GM18858 (cell line): ENCODE data around the gene TMEM185B.
"Not testable (repeated sequence)": the region's sequence is repeated elsewhere in the genome, so short reads cannot be mapped to it uniquely, and the experiment has no call there.

Source experiments
- ATAC-seq: cut with Tn5 transposase; IDR thresholded peaks from one replicate; pipeline ENCODE4 v1.9.1; 2021; ENCODE audit not compliant: unreplicated experiment

Gene TMEM185B

DNA sequence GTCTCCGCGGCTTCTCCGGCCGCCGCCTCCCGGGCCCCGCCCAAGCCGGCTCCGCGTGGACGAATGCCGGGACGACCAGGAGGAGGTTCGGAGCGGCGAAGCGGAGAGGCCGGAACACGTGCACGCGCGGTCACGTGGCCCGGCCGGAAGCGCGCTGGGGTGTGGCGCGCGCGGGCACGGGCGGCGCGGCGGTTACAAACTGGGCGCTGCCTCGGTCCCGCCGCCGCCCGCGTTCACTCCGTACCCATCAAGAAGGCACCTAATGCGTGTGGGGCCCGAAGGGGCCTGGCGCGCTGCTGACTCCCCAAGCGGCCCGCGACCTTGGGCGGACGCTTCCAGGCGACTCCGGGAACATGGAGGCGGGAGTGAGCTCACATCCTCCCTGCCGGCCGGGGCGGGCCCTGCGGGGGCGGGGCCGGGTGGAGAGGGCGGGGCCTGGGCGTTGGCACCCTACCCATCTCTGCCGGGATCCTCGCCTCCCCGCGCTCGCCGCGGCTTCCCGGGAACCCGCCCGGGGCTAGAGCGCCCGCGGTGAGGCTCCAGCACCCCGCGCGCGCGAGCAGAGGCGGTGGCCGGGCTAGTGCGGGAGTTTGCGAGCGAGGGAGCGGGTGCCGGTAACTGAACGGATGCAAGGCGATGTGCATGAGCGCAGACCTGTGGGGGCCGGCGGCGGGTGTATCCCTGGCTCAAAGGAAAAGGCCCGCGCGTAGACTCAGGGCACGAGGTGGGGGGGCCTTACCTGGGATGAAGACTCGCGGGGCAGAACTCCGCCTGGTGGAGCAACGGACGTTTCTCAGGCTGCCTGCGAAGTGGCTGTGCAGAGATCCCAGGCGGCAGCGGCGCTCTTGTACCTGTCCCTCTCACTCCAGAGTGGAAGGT lies at the start of gene TMEM185B:
Gene TMEM185B, minus strand, starts transcription at position 367 of the 879 bp plus-strand sequence. CDS start 424 bp downstream, outside the sequence.
- ATAC-seq: peak; percentile 71

DNA sequence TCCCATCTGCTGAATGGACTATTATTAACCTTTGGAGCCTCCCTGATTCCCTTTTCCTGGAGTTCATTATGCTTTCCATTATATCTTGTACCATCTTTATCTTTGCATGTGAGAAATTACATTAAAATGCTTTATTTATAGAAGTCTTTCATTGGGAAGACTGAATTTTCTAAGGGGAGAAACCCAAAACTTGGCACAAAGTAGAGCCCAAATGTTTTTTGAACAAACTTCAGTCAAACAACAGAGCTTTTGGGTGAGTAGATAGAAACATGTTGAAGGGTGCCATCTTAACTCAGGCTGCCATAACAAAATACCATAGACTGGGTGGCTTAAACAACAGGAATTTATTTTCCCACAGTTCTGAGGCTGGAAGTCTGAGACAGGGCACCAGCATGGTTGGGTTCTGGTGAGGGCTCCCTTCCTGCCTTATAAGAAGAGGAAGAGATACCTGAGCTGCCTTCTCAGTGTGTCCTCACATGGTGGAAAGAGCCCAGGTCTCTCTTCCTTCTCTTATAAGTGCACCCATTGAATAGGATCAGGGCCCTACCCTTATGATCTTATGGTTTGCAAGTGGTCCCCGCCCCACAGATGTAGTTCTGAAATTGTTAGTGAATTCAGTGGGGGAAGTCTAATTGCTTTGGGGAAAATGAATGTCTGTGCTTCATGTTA lies 48.6 kb upstream of the TMEM185B start:
- no peak for ATAC-seq

DNA sequence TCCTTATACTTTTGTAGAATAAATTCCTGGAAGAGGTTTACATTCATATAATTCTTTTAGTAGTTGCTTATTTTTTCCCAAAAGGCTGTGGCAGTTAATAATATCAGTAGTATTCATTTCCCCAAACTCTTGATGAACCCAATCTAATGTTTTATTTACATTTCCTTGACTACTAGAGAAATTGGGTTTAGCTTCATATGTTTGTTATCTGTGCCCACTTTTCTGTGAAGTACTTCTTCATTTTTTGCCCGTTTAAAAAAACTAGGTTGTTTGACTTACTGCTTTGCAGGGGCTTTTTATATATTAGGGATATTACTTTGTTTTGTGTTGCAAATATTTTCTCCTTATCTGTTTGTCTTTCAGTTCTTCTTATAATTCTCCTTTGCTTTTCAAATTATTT lies 46.6 kb upstream of the TMEM185B start:
- no peak for ATAC-seq

DNA sequence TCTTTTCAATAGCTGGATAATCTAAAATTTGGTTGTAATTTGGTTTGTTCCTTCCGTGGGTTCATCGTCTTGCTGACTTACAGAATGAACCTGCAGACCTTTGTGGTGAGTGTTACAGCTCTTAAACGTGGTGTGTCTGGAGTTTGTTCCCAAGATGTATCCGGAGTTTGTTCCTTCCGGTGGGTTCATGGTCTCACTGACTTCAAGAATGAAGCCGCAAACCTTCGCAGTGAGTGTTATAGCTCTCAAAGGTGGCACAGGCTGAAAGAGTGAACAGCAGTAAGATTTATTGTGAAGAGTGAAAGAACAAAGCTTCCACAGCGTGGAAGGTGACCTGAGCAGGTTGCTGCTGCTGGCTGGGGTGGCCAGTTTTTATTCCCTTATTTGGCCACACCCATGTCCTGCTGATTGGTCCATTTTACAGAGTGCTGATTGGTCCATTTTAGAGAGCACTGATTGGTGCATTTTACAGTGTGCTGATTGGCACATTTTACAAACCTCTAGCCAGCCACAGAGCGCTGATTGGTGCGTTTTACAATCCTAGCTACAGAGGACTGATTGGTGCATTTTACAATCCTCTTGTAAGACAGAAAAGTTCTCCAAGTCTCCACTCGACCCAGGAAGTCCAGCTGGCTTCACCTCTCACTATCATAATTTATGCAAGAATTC lies 46.0 kb upstream of the TMEM185B start:
- ATAC-seq: no peak

DNA sequence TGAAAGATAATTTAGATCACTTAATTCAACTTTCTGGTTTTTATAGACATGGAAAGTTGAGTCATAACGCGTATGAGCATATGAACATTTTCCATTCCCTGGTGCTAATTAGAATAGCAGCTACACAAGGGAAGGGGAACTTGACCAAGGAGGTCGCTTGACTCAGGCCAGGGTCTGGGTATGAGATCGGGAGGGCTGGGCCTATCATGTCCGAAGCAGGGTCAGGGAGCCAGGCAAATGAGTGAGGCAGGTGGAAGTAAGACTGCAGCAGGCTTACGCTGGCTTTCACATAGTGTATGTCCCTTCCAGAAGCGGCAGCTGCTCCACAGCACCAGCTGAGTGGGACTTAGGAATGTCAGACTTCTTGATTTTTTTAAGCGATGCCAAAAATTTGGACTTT lies 44.1 kb upstream of the TMEM185B start:
- no peak for ATAC-seq

DNA sequence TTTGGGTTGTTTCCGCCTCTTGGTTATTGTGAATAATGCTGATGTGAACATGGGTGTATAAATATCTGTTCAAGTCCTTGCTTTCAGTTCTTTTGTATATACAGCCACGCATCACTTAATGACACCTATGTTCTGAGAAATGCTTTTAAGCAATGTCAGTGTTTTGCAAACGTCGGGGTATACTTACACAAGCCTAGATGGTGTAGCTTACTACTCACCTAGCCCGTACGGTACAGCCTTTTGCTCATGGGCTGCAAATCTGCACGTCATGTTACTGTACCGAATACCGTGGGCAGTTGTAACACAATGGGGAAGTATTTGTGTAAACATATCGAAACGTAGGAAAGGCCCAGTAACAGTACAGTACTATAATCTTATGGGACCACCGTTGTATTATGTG lies 41.8 kb upstream of the TMEM185B start:
- peak; percentile 47 for ATAC-seq

DNA sequence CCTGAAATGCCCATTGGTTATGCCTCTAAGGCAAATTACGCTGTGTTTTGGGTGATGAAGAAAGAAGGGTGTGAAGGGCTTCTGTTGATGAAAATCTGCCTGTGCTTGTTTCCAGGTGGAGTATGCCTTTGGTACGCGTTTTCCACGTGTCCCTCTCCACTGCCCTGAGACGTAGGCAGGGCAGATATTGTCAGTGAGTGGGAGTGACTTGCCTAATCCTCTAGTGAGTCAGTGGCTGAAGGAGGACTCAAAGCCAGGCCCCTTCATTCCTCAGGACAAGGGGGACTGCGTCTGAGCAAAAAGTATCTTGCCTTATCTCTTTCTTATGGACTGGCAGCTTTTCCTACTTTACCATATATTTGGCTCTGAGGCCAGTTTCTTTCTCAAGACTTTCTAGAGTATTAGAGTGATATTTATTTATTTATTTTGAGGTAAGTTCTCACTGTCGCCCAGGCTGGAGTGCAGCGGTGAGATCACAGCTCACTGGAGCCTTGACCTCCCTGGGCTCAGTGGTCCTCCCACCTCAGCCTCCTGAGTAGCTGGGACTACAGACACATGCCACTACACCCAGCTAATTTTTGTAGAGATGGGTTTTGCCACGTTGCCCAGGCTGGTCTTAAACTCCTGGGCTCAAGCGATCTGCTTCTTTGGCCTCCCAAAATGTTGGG lies 39.7 kb upstream of the TMEM185B start:
- ATAC-seq: no peak

DNA sequence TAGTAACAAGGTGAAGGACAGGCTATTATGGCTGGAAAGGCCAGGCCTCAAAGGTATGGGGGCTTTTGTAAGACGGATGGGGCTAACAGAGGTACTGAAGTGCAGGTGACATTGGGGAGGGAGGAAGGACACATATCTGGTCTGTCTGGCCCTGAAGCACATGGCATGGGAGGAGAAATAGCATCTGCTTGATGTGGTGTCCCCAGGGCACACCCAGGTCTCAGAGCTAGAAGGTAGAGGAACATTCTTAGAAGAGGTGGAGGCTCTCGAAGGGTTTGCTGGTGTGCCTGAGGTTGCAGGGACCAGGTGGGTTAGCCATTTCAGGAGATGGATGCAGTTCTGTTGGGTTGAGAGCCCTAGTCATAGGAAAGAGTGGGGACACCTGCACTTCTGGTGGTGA lies 39.0 kb upstream of the TMEM185B start:
- no peak for ATAC-seq

DNA sequence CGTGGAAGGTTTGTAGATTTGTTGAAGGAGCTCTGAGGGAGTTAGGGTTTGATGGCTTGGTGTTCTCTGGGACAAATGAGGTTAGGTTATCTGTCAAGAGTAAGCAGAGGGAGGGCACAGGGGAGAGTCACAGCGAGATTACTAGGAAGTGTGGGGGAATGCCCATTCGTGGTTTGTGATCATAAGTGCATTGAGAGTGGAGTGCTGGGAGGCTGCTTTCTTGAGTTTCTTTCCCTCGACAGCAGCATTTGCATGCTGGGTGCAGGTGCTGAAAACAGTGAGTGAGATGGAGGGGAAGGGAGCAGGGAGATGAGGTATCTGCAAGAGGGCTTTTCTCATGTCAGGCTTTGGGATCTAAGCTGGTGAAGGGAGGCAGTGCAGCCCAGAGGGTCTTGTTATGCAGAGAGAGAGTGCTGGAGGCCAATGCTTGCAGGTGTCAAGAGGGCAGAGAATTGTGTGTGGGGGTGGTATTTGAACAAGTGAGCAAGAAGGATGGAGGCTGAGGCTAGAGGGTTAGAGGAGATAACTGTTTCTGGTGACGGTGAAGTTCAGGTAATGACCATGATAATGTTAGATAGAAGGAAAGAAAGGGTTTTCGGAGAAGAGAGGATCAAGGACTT lies 38.3 kb upstream of the TMEM185B start:
- peak; percentile 83 for ATAC-seq

DNA sequence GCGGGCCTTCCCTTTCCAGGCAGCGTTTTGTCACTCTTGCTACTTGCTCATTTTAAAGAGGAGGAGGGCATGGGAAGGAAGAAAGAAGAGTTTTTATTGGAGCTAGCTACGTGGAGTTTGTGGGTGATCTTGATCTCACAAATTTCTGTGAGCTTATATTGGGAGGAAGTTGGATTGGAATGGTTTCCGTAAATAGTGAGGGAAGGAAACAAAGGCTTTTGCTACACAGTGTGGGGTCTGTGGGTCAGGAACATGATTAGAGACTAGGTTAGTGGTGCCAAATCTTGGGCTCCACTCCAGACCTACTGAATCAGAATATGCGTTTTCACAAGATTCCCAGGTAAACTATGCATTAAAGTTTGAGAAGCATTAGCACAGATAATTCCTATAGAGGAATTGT lies 37.5 kb upstream of the TMEM185B start:
- no peak for ATAC-seq

DNA sequence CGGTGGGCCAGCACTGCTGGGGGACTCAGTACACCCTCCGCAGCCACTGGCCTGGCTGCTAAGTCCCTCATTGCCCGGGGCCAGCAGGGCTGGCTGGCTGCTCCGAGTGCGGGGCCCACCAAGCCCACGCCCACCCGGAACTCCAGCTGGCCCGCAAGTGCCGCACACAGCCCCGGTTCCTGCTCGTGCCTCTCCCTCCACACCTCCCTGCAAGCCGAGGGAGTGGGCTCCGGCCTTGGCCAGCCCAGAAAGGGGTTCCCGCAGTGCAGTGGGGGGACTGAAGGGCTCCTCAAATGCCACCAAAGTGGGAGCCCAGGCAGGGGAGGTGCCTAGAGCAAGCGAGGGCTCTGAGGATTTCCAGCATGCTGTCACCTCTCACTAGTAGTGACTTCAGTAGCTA lies 36.7 kb upstream of the TMEM185B start:
- not testable (repeated sequence) for ATAC-seq

DNA sequence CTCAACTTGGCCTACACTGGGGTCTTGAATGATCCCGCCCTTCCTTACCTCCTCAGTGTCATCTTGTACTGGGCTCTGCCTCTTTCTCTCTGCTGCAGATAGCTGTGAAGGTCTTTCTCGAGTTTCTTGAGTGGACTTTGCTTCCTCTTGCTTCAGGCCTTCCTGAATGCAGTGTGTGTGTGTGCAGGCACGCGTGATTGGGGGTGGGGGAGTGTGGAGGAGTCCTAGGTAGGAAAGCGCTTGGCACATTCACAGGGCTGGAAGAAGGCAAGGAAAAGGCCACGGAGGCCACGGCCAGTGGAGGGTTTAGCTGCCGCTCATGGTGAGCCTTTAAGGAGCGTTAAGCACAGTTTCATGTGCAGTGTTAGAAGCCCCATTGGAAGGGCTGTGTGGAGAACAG lies 35.0 kb upstream of the TMEM185B start:
- no peak for ATAC-seq

DNA sequence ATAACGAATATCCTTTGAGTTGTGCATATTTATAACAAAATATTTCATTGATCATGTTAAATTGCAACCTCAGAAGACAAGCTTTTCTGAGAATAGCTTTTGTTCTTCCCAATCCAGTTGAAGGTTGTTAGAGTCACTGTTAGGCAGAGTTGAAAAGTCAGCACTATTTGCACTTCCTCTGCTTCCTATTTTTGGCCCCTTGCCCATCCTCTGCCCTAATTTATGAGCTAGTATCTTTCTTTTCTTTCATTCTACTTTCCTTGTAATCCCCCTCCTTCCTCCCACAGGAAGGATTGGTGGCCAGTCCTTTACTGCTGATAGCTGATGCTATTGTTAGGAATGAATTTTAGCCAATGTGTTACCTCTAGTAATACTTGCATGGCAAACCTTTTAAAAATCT lies 34.3 kb upstream of the TMEM185B start:
- no peak for ATAC-seq

DNA sequence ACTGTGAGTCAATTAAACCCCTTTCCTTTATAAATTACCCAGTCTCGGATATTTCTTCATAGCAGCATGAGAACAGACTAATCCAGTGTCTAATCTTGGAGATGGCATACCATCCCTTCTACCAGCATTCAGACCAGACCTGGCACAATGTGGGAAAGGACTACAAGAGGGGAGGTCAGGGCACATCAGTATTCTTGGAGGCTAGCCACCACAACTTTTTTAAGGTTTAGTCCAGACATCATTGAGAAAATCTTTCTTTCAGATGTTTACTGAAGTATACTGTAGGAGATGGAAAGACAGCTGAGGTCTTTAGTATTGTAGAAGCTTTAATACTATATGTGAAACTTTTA lies 33.4 kb upstream of the TMEM185B start:
- no peak for ATAC-seq

DNA sequence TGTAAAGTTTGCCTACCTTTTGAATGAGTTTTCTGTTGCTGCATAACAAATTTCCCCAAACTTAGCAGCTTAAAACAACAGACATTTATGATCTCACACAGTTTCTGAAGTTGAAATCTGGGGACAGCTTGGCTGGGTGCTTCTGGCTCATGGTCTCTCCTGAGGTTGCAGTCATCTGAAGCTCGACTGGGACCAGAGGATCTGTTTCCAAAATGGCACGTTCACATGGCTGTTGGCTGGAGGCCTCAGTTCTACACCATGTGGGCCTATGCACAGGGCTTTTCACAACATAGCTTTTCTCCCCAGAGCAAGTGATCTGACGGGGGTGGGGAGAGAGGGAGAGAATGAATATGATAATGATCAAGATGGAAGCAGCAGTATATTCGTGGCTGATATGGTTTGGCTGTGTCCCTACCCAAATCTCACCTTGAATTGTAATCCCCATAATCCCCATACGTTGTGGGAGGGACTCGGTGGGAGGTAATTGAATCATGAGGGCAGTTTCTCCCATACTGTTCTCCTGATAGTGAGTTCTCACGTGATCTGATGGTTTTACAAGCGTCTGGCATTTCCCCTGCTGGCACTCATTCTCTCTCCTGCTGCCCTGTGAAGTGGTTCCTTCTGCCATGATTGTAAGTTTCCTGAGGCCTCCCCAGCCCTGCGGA lies 32.9 kb upstream of the TMEM185B start:
- no peak for ATAC-seq

DNA sequence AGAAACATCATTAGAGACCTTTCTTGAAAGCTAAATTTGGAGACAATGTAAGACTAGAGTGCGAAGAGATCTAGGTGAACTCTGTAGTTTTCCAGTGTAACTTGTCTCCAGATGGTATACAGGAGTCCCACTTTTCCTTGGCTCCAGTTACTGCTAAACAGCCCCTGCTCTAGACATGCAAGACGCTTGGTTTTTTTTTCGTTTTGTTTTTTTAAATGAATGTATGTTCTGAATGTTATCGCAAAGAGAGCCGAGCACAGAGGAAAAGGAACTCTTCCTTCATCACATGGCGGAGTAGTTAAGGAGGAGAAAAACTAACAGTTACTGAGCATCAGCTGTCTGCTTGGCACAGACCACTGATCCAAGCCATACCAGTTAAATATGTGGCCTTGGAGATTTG lies 31.9 kb upstream of the TMEM185B start:
- no peak for ATAC-seq

DNA sequence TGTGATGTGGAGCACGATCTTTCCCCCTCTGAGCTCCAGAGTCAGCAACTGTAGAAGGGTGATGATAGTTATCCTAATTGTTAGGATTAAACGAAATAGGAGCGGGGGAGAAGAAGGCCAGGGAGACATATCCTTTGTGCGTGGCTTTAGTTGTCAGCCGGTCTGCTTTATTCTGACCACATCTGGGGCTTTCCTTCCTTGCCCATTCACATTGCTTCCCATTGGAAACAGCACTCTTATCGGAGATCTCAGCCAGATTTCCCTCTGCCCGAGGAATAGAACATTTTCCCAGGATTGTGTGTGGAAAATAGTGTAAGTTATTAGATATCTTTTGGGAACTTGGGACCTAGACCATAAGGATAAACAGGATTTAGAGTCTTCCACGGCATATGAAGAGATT lies 31.0 kb upstream of the TMEM185B start:
- no peak for ATAC-seq

DNA sequence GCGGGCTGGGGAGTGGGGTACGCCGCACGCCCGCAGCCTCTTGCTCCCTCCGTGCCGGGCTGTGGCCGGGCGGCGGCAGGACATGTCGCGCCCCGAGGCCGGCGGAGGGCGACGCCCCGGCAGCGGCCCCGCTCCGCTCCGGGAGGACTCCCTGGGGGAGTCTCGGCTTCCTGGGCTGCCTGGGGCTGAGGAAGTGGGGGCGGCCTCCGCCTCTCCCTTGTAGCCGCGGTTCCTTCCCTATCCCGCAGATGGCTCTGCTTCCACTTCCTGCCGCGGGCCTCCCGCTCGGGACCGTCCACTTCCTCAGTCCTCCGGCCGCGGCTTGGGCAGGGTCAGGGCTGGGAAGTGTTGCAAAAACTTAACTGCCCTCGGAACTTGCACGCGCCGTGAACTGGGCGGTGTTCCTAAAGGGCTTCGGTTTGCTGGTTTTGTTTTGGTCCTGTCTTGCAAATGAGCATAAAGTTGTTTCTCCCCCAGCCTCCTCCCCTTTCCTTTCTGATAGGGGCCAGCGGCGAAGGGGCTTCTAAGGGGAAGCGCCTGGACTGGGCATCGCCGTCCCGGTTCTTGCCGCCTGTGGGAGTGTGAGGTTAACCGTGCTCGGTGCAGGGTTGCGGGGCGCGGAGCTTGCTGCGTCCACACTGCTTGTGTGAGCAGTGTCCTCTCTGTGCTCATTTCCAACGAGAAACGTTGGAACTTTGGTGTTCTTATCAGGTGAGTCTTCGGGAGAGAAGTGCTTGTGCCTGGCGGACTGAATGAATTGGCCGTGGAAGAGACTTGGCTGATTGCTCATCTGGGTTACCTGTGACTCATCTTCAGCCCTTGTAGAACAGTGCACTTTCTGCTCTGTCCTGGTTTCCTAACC lies 30.1 kb upstream of the TMEM185B start:
- peak; percentile 12 for ATAC-seq

DNA sequence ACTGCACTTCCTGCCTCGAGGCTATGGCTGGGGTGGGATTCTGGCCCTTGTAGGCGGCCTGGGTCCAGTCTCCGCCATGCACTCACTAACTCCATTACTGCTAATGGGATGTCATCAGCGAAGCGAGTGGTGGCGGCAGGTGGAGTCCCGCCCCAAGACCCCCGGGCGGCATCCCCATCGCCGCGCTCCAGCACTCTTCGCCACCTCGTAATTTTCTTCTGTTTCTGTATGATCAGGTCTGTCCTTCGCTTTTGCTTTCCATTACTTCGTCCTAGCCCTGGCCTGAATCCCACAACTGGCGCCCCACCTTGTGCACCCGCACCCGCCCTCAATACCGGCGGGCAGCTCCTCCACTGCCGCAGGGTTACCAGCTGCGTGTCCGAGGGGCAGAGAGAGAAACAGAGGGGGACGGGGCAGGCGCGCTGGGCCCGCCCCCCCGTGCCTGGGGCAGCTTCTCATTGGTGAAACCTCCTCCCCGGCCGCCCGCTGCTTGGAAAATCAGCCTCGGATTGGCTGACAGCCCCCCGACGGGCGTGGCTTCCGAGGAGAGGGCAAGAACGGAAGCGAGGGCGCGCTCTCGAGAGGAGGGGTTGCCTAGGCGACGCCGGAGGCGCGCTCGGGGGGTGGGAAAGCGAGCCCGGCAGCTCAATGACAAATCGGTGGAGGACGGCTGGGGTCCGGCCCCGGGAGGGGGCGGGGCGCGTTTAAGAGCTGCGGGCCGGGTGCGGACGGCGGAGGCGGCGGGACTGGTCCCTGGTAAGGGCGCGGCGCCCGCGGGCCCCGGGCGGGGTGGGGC lies 29.2 kb upstream of the TMEM185B start, which contains the start of gene RALB:
Gene RALB, plus strand, starts transcription at position 628 of the 796 bp plus-strand sequence. CDS start 25,813 bp downstream, outside the sequence.
- ATAC-seq: peak; percentile 87
